H9 (cell line): ENCODE data around the gene HECA. TPM values are rescaled to one million over a fixed set of nuclear protein-coding genes. Genes with fewer than 3 reads are reported as not detected.

ENCODE experiments used
- DNase-seq: peaks from one replicate; pipeline ENCODE4 v3.0.0-alpha.2; 2017
- H2AFZ ChIP-seq: one replicate; pipeline ENCODE4 v1.6.1; 2013; ENCODE audit warnings: mild to moderate bottlenecking, low read length, control low read depth, moderate library complexity
- H2AK5ac ChIP-seq: 2 replicates; pipeline ENCODE4 v1.6.1; 2013; ENCODE audit warnings: low read length, control low read depth, mixed read lengths; ENCODE audit not compliant: insufficient read length
- H2BK120ac ChIP-seq: one replicate; pipeline ENCODE4 v1.6.1; 2013; ENCODE audit warnings: low read depth, mild to moderate bottlenecking, low read length, control low read depth, inconsistent platforms; ENCODE audit not compliant: poor library complexity, severe bottlenecking
- H2BK12ac ChIP-seq: 2 replicates; pipeline ENCODE4 v1.6.1; 2013; ENCODE audit warnings: low read length, control low read depth, mixed read lengths, low read depth; ENCODE audit not compliant: insufficient read length
- H2BK15ac ChIP-seq: 2 replicates; pipeline ENCODE4 v1.6.1; 2013; ENCODE audit warnings: low read depth, low read length, control low read depth
- H2BK20ac ChIP-seq: one replicate; pipeline ENCODE4 v1.6.1; 2013; ENCODE audit warnings: low read depth, mild to moderate bottlenecking, low read length, control low read depth, inconsistent platforms; ENCODE audit not compliant: poor library complexity, severe bottlenecking
- H2BK5ac ChIP-seq: 2 replicates; pipeline ENCODE4 v1.6.1; 2013; ENCODE audit warnings: low read length, control low read depth, mixed read lengths; ENCODE audit not compliant: insufficient read length
- H3K14ac ChIP-seq: 2 replicates; pipeline ENCODE4 v1.6.1; 2013; ENCODE audit warnings: low read length, control low read depth; ENCODE audit not compliant: insufficient read depth
- H3K18ac ChIP-seq: 2 replicates; pipeline ENCODE4 v1.6.1; 2013; ENCODE audit warnings: low read depth, mild to moderate bottlenecking, mixed read lengths, low read length, control low read depth; ENCODE audit not compliant: insufficient read length
- H3K23ac ChIP-seq: 2 replicates; pipeline ENCODE4 v1.6.1; 2013; ENCODE audit warnings: low read length, control low read depth, mixed read lengths, low read depth; ENCODE audit not compliant: insufficient read length
- H3K23me2 ChIP-seq: 2 replicates; pipeline ENCODE4 v1.6.1; 2013; ENCODE audit warnings: low read depth, mild to moderate bottlenecking, mixed read lengths, low read length, control low read depth; ENCODE audit not compliant: insufficient read length, poor library complexity, severe bottlenecking
- H3K27ac ChIP-seq: 2 replicates; pipeline ENCODE4 v1.5.1; 2013; ENCODE audit warnings: low read length, control low read depth, mixed read lengths, low read depth; ENCODE audit not compliant: insufficient read length
- H3K27me3 ChIP-seq: 2 replicates; pipeline ENCODE4 v1.6.1; 2013; ENCODE audit warnings: low read length, control low read depth, inconsistent platforms; ENCODE audit not compliant: insufficient read depth
- H3K4ac ChIP-seq: 2 replicates; pipeline ENCODE4 v1.6.1; 2013; ENCODE audit warnings: low read depth, mild to moderate bottlenecking, control low read depth, inconsistent platforms, low read length, moderate library complexity
- H3K4me1 ChIP-seq: 2 replicates; pipeline ENCODE4 v1.6.1; 2013; ENCODE audit warnings: low read length, control low read depth, inconsistent platforms; ENCODE audit not compliant: insufficient read depth
- H3K4me2 ChIP-seq: 2 replicates; pipeline ENCODE4 v1.6.1; 2013; ENCODE audit warnings: low read length, control low read depth, mixed read lengths; ENCODE audit not compliant: insufficient read length, insufficient read depth
- H3K56ac ChIP-seq: 2 replicates; pipeline ENCODE4 v1.6.1; 2013; ENCODE audit warnings: low read depth, mild to moderate bottlenecking, mixed read lengths, low read length, control low read depth; ENCODE audit not compliant: insufficient read length
- H3K79me1 ChIP-seq: 2 replicates; pipeline ENCODE4 v1.6.1; 2013; ENCODE audit warnings: low read depth, mild to moderate bottlenecking, moderate library complexity, low read length, control low read depth, inconsistent platforms; ENCODE audit not compliant: insufficient read depth, poor library complexity, severe bottlenecking
- H3K79me2 ChIP-seq: 2 replicates; pipeline ENCODE4 v1.6.1; 2013; ENCODE audit warnings: low read length, control low read depth, inconsistent platforms; ENCODE audit not compliant: insufficient read depth
- H3K9ac ChIP-seq: 2 replicates; pipeline ENCODE4 v1.6.1; 2013; ENCODE audit warnings: low read length, control low read depth, mixed read lengths; ENCODE audit not compliant: insufficient read length; ENCODE audit errors: extremely low read depth
- H3K9me3 ChIP-seq: one replicate; pipeline ENCODE4 v1.6.1; 2013; ENCODE audit warnings: low read depth, low read length, inconsistent platforms; ENCODE audit not compliant: control insufficient read depth
- H3T11ph ChIP-seq: one replicate; pipeline ENCODE4 v1.6.1; 2013; ENCODE audit warnings: mild to moderate bottlenecking, low read length, control low read depth, inconsistent platforms
- H4K20me1 ChIP-seq: one replicate; pipeline ENCODE4 v1.6.1; 2013; ENCODE audit not compliant: control insufficient read depth, insufficient read length, insufficient read depth
- H4K5ac ChIP-seq: 2 replicates; pipeline ENCODE4 v1.6.1; 2013; ENCODE audit warnings: low read depth, mild to moderate bottlenecking, mixed read lengths, low read length, control low read depth; ENCODE audit not compliant: insufficient read length
- H4K8ac ChIP-seq: replicated peaks from 2 replicates; pipeline ENCODE4 v1.6.1; 2013; ENCODE audit warnings: low read length, control low read depth, mixed read lengths, low read depth; ENCODE audit not compliant: insufficient read length
- H4K91ac ChIP-seq: 2 replicates; pipeline ENCODE4 v1.6.1; 2013; ENCODE audit warnings: low read depth, mild to moderate bottlenecking, moderate library complexity, mixed read lengths, low read length, control low read depth; ENCODE audit not compliant: insufficient read length
- H3K27ac Mint-ChIP-seq, 3 experiments: 2 replicates in 2 of 3; 3 replicates in 1 of 3; pipeline ENCODE4 v1.8.0; 2020 to 2021; ENCODE audit warnings: mixed read lengths in 3 of 3, mild to moderate bottlenecking in 1 of 3, moderate library complexity in 1 of 3
- H3K27me3 Mint-ChIP-seq: 2 replicates; pipeline ENCODE4 v1.8.0; 2021; ENCODE audit warnings: low read depth, mild to moderate bottlenecking, moderate library complexity, mixed read lengths
- H3K36me3 Mint-ChIP-seq, 3 experiments: 2 replicates in 2 of 3; 3 replicates in 1 of 3; pipeline ENCODE4 v1.8.0; 2020 to 2021; ENCODE audit warnings: low read depth in 3 of 3, mixed read lengths in 3 of 3; ENCODE audit not compliant: insufficient read depth in 1 of 3
- H3K4me1 Mint-ChIP-seq, 2 experiments: 2 replicates each; pipeline ENCODE4 v1.8.0; 2020; ENCODE audit warnings: mixed read lengths in 2 of 2
- H3K4me3 Mint-ChIP-seq, 2 experiments: 2 replicates in 1 of 2; 3 replicates in 1 of 2; pipeline ENCODE4 v1.8.0; 2020 to 2021; ENCODE audit warnings: mild to moderate bottlenecking in 2 of 2, mixed read lengths in 2 of 2, moderate library complexity in 1 of 2
- H3K9me3 Mint-ChIP-seq, 2 experiments: 2 replicates in 1 of 2; 3 replicates in 1 of 2; pipeline ENCODE4 v1.8.0; 2020; ENCODE audit warnings: mild to moderate bottlenecking in 2 of 2, mixed read lengths in 2 of 2, moderate library complexity in 1 of 2
- CTCF ChIP-seq: fragments of 200-600 bp; sonication (generic); conservative IDR thresholded peaks from 3 replicates; pipeline ENCODE4 v1.8.0; 2021; ENCODE audit warnings: antibody characterized with exemption, mild to moderate bottlenecking
- WGBS: extraction: QIAGEN DNeasy Blood & Tissue Kit; methylation state at CpG from one replicate; pipeline ENCODE4 v1.1.7; 2013; ENCODE audit warnings: missing lambda C conversion rate, low lambda C conversion rate, mixed read lengths; ENCODE audit not compliant: insufficient read length; ENCODE audit errors: extremely low coverage; 5-methylcytosine and 5-hydroxymethylcytosine counted together
- total RNA-seq: library from RNA; stranded (reverse); gene quantifications from 2 replicates; pipeline ENCODE4 v1.2.1, GENCODE V29; 2021

Gene HECA
- total RNA-seq, 1 experiment from 2014 or later, result 4.8 TPM

GRCh38 chr6:139161169-139161568 is 26.3 kb downstream of the HECA start:
- no peak overlapping the region for H2BK15ac ChIP-seq
- WGBS, result no CpG with 5 or more reads among the region's 1 CpG
- Mint-ChIP-seq H3K27me3 (no peaks in the 10 kb centered on the region; the same call in 1 of the 2 replicates), H3K27ac (no peak overlapping the region), H3K36me3 (peaks cover 0 to 5% (median 0%) of the 10 kb centered on the region in 3 experiments; a peak in 2 of 7 replicates), H3K4me1 (peaks cover 15 to 20% of the 10 kb centered on the region in 2 experiments), H3K4me3 (no peak overlapping the region; a peak in 1 of 5 replicates), H3K9me3 (peaks cover 0 to 2% of the 10 kb centered on the region in 2 experiments; a peak in 1 of 5 replicates)
- no peaks in the 10 kb centered on the region for H3K23me2 ChIP-seq
- no peak overlapping the region for H3K14ac ChIP-seq
- no peak overlapping the region for H2BK5ac ChIP-seq
- no peak overlapping the region for H2BK12ac ChIP-seq
- 0 out of 2 replicates have a peak, but pooled peaks cover 3% of the 10 kb centered on the region for H3K4me1 ChIP-seq
- no peak overlapping the region for H3K23ac ChIP-seq
- H4K91ac ChIP-seq, result no peak overlapping the region
- no peak for TF ChIP-seq CTCF
- no peak overlapping the region for H2BK20ac ChIP-seq
- H4K20me1 ChIP-seq, result no peaks in the 10 kb centered on the region
- H3K4me2 ChIP-seq, result no peak overlapping the region
- H3K18ac ChIP-seq, result no peak overlapping the region
- DNase-seq, result no peak
- H4K8ac ChIP-seq, result no peak overlapping the region
- H4K5ac ChIP-seq, result no peak overlapping the region
- no peak overlapping the region for H3K27ac ChIP-seq
- no peaks in the 10 kb centered on the region for H3K79me1 ChIP-seq
- H3K27me3 ChIP-seq, result no peaks in the 10 kb centered on the region
- H2AFZ ChIP-seq, result no peak overlapping the region
- H3K4ac ChIP-seq, result no peak overlapping the region
- no peaks in the 10 kb centered on the region for H3K9me3 ChIP-seq
- no peak overlapping the region for H3K56ac ChIP-seq
- H3K79me2 ChIP-seq, result no peaks in the 10 kb centered on the region
- no peak overlapping the region for H3T11ph ChIP-seq
- no peak overlapping the region for H2BK120ac ChIP-seq
- no peak overlapping the region for H2AK5ac ChIP-seq
- H3K9ac ChIP-seq, result no peak overlapping the region
